Mesothelial cell of epicardium (in vitro differentiated cells): Measurements from ENCODE around the gene APOBEC4. TPM values are rescaled to one million over a fixed set of nuclear protein-coding genes. Genes with fewer than 3 reads are reported as not detected.
A peak's percentile ranks its signal among the peaks of the same experiment; 100 is the strongest.

Experiments
- DNase-seq, 2 experiments: peaks; one replicate each; pipeline ENCODE4 v3.0.0; 2021; ENCODE audit warnings: low spot score in 2 of 2; ENCODE audit not compliant: unreplicated experiment in 2 of 2
- H3K27ac Mint-ChIP-seq: 2 replicates; pipeline ENCODE4 v1.8.0; 2021; ENCODE audit warnings: mixed read lengths
- H3K27me3 Mint-ChIP-seq: 2 replicates; pipeline ENCODE4 v1.8.0; 2021; ENCODE audit warnings: low read depth, mixed read lengths
- H3K36me3 Mint-ChIP-seq: 2 replicates; pipeline ENCODE4 v1.8.0; 2021; ENCODE audit warnings: mixed read lengths
- H3K4me1 Mint-ChIP-seq: 2 replicates; pipeline ENCODE4 v1.8.0; 2021; ENCODE audit warnings: mixed read lengths
- H3K4me3 Mint-ChIP-seq: 2 replicates; pipeline ENCODE4 v1.8.0; 2021; ENCODE audit warnings: mild to moderate bottlenecking, moderate library complexity, mixed read lengths
- H3K9me3 Mint-ChIP-seq: 2 replicates; pipeline ENCODE4 v1.8.0; 2021; ENCODE audit warnings: mixed read lengths
- total RNA-seq: library from RNA; stranded (reverse); gene quantifications from 3 replicates; pipeline ENCODE4 v1.2.1, GENCODE V29; 2021
- TF ChIP-seq, protein P1 (sequence below): fragments of 200-600 bp; sonication (generic); IDR thresholded peaks from one replicate; pipeline ENCODE4 v1.5.0; 2021; ENCODE audit warnings: antibody characterized with exemption; ENCODE audit not compliant: unreplicated experiment

APOBEC4 gene
- total RNA-seq, 1 donor from 2014 or later: not detected

DNA sequence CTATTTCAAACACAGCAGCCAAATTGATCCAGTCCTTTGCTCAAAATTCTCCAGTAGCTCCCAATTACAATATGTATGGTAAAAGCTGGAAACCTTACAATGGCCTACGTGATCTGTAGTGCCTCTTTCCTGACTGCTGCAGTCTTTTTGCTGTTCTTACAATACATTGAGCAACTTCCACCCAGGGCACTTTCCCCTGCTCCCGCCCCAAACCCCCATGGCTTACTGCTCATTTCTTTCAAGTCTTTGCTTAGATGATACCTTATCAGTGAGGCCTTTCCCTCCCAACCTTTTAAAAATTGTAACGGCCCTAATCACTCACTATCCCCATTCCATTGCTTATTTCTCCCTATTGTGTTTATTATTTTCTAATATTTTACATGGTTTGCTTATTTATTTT is 43.9 kb upstream of the APOBEC4 start:
- Mint-ChIP-seq H3K4me1 (peaks cover 63% of the 10 kb centered on the region), H3K4me3 (no peak overlapping the region), H3K36me3 (no peaks in the 10 kb centered on the region), H3K9me3 (no peaks in the 10 kb centered on the region), H3K27ac (no peak overlapping the region), H3K27me3 (no peaks in the 10 kb centered on the region)
- no peak for DNase-seq
- TF ChIP-seq, protein P1, sequence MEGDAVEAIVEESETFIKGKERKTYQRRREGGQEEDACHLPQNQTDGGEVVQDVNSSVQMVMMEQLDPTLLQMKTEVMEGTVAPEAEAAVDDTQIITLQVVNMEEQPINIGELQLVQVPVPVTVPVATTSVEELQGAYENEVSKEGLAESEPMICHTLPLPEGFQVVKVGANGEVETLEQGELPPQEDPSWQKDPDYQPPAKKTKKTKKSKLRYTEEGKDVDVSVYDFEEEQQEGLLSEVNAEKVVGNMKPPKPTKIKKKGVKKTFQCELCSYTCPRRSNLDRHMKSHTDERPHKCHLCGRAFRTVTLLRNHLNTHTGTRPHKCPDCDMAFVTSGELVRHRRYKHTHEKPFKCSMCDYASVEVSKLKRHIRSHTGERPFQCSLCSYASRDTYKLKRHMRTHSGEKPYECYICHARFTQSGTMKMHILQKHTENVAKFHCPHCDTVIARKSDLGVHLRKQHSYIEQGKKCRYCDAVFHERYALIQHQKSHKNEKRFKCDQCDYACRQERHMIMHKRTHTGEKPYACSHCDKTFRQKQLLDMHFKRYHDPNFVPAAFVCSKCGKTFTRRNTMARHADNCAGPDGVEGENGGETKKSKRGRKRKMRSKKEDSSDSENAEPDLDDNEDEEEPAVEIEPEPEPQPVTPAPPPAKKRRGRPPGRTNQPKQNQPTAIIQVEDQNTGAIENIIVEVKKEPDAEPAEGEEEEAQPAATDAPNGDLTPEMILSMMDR: no peak

DNA sequence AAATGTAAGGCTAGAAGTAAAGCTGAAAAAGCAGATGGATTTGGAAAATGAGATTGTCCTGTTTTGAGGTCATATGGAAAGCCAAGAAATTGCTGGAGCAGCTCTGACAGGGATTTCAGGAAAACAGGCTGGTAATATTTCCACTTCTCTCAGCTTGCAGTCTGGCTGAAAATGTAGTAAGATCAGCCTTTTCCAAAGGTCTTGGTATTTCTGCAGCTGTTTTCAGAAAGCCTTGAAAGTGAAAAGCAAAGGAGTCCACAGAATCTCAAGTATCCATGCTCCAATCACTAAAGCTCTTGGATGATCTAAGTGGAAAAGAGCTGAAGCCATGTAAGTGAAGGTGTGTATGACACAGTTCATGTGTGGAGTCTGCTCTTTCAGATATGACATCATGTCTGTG is 41.6 kb upstream of the APOBEC4 start:
- Mint-ChIP-seq H3K4me1 (peaks cover 64% of the 10 kb centered on the region), H3K9me3 (no peaks in the 10 kb centered on the region), H3K27ac (peak overlapping the region; percentile 69), H3K4me3 (no peak overlapping the region), H3K36me3 (no peaks in the 10 kb centered on the region), H3K27me3 (no peaks in the 10 kb centered on the region)
- no peak for DNase-seq
- TF ChIP-seq, protein P1: no peak

DNA sequence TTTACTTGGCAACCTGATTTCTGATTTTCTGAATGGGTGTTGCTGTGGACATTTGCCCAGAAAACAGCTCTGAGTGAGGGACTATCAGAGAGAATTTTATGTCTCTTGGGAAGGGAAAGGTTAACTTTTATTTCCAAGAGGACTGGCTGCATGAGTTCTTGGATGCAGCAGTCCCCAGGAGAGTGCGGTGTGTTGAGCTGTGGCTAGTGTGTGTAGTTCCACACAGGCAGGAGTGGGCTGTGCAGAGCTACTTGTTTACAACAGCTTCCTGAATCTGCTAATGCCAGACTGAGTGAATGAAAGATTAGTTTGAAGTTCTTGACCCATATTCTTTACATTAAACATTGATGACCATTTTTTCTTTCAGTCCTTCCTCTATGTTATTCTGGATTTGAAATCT is 41.0 kb upstream of the APOBEC4 start:
- no peak for DNase-seq
- Mint-ChIP-seq H3K4me1 (peaks cover 61% of the 10 kb centered on the region), H3K36me3 (no peaks in the 10 kb centered on the region), H3K27me3 (no peaks in the 10 kb centered on the region), H3K4me3 (no peak overlapping the region), H3K27ac (peak overlapping the region; percentile 69), H3K9me3 (no peaks in the 10 kb centered on the region)
- TF ChIP-seq, protein P1: no peak

DNA sequence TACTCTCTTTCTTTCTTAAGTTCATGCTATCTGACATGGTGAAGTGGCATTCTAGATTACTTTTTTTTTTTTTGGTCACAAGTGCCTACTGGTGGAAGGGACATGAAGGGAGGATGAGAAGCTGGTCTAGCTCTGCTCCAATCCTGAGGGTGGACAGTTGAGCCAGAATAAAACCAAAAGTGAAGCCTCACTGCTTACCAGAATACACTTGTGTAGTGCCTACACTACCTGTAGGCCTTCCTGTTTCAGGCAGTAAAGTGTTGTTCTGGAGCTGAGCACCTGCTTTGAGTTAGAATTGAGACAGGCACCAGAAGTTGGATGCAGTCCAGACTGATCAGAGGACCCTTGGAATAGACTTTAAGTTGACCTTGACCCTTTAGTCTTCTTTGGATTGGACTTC is 40.4 kb upstream of the APOBEC4 start:
- DNase-seq: no peak
- H3K9me3 Mint-ChIP-seq: no peaks in the 10 kb centered on the region
- H3K27me3 Mint-ChIP-seq: no peaks in the 10 kb centered on the region
- TF ChIP-seq, protein P1: no peak
- H3K27ac Mint-ChIP-seq: no peak overlapping the region
- no peaks in the 10 kb centered on the region for H3K36me3 Mint-ChIP-seq
- peaks cover 55% of the 10 kb centered on the region for H3K4me1 Mint-ChIP-seq
- H3K4me3 Mint-ChIP-seq: no peak overlapping the region

DNA sequence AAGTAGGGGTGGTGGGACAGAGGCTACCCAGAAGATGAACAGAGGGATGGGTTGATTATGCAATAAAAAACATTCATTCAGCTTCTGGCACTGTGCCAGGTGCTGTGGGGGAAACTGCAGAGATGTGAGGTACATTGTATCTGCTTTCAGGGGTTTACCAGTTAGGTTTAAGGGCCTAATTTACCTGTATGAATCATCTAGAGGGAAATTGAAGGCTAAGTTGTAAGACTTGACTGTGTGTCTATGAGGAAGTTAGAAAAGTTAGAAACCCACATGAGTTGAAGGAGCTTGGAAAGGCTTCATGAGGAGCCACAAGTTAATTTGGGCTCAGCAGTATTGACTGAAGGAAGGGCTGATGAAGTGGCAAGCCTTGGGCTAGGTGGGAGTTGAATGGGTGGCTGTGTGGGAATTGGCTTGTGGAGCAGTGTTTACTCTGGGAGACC is 36.7 kb upstream of the APOBEC4 start:
- Mint-ChIP-seq H3K36me3 (no peaks in the 10 kb centered on the region), H3K27me3 (no peaks in the 10 kb centered on the region), H3K4me1 (peaks cover 26% of the 10 kb centered on the region), H3K4me3 (no peak overlapping the region), H3K9me3 (no peaks in the 10 kb centered on the region), H3K27ac (no peak overlapping the region)
- DNase-seq: no peak
- TF ChIP-seq, protein P1: no peak
